T-helper 1 cell (primary cell): Measurements from ENCODE around the gene ENDOG.

ENCODE experiments used
- DNase-seq, 5 donors: peaks; one replicate each; pipeline ENCODE4 v3.0.0-alpha.2; 2012 to 2020

The ENDOG gene

GRCh38 chr9:128802482-128802881, 15.8 kb upstream of the ENDOG start:
- DNase-seq = no peak

DNA sequence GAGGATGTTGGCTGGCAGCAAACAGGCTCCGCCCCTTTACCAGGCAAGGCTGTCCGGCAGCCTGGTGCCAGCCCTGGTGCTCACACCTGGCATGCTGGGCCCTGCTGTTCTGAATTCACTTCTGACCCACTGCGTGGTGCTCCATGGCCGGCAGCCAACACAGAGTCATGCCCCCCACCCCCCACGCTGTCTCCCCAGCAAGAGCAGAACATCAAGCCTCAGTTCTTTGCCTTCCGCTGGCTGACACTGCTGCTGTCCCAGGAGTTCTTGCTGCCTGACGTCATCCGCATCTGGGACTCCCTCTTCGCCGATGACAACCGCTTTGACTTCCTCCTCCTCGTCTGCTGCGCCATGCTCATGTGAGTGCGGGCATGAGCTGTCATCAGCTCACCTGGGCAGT, 12.6 kb upstream of the ENDOG start:
- no peak for DNase-seq

DNA sequence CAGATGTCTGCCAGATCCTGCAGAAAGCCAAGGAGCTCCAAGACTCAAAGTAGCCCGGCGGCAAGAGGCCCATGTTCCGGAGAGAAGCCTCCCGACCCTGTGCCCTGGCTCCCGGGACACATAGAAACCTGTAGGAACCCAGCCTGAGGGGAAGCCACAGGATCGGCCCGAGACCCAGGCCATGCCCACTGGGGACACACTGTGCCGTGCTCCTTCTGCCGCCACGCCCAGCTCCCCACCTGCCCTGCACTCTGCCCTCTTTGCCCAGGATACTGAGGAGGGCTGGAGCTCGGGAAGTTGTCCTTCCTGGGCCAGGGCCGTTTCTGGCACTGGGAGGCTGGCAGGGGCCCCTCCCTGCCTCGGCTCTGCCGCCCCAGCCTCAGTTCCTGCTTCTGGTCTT, 10.5 kb upstream of the ENDOG start:
- no peak for DNase-seq

DNA sequence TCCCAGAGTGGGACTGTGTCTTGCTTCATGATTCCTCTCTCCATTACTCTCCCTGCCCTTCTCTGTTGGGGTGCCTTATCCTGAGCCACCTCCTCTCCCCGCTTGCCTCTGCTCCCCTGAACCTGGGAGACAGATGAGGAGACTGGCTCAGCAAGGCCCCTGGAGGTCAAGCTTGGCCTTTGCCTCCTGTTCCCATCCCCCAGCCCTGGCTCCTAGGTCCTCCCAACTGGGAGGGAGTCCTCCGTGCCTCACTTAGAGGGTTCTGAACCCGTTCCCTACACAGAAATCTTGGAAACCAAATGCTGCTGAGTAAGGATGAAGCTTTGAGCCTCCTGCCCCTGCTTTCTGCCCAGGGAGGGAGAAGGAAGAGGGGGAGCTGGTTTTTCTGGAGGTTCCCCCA, 9.8 kb upstream of the ENDOG start:
- no peak for DNase-seq

GRCh38 chr9:128809036-128809599, 9.2 kb upstream of the ENDOG start:
- no peak for DNase-seq

GRCh38 chr9:128809831-128810230, 8.5 kb upstream of the ENDOG start:
- no peak for DNase-seq

- no peak for DNase-seq
These were observed 7.4 kb upstream of the ENDOG start for GRCh38 chr9:128810873-128811272.

DNA sequence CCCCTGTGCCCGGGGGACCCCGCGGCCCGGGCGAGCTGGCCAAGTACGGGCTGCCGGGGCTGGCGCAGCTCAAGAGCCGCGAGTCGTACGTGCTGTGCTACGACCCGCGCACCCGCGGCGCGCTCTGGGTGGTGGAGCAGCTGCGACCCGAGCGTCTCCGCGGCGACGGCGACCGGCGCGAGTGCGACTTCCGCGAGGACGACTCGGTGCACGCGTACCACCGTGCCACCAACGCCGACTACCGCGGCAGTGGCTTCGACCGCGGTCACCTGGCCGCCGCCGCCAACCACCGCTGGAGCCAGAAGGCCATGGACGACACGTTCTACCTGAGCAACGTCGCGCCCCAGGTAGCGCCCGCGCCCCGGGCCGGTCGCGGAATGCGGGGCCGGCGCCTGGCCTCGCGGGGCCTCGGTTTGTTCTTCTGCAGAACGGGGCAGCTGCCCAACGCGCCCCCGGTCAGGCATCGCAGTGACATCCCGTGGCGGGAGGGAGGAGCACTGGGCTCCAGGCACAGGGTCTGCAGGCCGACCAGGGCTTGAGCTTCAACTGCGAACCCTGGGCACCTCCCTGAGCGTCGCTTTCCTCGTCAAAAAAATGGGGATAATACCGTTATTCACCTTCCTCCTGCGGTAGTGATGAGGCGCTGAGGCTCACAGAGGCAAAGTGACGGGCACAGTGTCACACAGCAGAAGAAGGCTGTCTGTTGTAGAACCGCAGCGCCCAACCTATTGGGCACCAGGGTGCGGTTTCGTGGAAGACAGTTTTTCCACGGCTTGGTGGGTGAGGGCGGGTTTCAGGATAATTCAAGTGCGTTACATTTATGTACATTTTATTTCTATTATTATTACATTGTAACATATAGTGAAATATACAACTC, 777 bp downstream of the ENDOG start:
- peak in 3 of 5 donors; percentile 22 to 42 (median 39) for DNase-seq

- DNase-seq = no peak
These were observed 1.7 kb downstream of the ENDOG start for GRCh38 chr9:128819716-128820664.

DNA sequence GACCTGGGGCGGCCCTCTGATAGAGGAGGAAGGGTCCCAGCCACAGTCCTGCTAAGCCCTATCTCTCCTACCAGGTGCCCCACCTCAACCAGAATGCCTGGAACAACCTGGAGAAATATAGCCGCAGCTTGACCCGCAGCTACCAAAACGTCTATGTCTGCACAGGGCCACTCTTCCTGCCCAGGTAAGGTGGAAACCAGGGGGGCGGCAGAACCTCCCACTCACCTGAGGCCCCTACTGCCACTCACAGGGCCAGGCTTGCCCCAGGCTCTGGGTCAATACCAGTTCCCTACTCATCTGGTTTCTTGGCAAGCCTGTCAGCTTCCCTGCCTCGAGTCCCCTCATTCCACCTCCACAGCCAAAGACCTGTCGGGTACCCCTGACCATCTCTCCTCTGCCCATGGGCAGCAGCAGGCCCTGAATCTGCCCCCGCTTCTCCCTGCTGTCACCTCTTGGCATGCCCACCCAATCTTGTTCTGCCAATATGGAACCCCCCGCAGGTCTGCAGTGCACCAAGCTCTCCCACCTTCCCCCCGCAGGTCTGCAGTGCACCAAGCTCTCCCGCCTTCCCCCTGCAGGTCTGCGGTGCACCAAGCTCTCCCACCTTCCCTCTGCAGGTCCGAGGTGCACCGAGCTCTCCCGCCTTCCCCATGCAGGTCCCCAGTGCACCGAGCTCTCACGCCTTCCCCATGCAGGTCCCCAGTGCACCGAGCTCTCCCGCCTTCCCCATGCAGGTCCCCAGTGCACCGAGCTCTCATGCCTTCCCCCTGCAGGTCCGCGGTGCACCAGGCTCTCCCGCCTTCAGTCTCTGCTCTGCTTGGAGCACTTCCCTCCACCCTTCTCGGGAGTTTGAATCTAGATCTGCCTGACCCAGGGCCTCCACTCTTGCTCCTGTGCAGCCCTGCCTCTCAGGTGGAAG, 2.6 kb downstream of the ENDOG start:
- no peak for DNase-seq

DNA sequence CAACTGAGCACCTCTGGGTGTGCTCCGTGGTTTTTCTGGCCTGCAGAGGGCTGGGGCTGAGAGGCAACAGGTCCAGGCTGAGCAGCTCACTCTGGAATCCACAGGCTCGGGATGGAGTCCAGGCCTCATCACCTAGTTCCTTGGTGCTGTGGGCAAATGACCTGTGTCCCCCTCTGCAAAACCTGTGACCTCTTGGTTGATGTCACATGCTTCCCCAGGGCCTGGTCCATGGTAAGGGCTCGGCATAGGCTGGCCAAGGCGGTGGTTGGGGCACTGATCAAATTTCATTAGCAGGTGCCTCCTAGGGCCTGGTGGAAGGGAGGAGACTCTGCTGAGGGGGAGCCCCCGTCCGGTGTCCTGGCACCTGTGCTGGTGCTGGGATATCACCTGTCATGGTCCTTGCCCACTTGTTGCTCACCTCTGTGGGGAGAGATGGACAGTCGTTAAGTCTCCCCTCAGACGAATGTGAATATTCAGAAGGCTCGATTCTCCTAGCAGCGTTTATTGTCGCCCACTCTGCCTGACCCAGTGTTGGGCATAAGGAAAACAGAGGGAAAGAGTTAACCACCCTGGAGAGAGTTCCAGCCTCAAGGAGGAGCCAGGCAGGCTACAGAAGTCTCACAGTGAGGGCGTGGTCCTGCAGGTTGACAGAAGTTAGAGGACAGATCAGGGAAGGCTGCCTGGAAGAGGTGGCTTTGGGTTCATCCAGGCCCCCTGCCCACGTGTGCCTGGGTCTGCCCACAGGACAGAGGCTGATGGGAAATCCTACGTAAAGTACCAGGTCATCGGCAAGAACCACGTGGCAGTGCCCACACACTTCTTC, 3.5 kb downstream of the ENDOG start:
- DNase-seq = no peak

DNA sequence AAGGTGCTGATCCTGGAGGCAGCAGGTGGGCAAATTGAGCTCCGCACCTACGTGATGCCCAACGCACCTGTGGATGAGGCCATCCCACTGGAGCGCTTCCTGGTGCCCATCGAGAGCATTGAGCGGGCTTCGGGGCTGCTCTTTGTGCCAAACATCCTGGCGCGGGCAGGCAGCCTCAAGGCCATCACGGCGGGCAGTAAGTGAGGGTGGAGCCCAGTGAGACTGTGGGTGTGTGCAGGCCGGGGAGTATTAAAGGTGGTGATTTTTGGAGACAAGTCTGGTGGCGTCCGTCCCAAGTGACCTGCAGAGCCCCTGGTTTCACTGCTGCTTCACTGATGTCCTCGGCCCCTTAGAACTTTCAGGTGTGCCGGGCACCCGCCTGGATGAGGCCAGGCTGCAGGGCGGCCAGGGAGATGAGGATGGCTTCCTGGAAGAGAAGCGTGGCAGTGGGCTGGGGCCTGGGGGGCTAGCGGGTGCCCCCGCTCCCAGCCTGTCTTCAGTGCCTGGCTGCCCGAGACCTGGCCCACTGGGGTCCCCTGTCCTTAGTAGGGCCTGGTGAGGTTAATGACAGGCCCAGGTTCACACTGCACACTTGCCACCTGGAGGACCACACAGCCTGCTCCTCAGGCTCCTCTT, 4.2 kb downstream of the ENDOG start:
- DNase-seq = no peak

DNA sequence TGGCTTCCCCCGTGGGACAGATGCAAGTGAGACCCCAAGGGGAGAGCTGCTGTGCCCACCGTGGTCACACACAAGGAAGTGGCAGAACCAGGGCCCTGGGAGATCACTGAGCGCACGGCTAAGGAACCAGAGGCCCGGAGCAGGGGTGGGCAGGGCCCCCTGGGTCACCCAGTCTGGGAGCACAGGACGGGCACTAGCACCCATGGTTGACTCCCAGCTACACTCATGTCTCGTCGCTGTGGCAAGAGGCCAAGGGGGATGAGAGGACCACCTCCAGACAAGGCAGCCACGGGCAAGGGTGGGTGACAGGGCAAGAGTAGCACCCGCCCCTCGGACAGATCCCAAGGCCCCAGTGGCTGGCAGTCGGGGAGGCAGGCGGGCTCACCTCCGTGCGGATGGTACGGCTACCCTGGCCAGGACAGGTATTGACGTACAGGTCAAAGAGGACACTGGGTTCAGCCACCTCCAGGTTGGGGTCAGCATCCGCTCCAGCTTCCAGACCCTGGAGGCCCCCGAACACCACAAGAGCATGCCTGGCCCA, 5.1 kb downstream of the ENDOG start:
- DNase-seq = no peak

DNA sequence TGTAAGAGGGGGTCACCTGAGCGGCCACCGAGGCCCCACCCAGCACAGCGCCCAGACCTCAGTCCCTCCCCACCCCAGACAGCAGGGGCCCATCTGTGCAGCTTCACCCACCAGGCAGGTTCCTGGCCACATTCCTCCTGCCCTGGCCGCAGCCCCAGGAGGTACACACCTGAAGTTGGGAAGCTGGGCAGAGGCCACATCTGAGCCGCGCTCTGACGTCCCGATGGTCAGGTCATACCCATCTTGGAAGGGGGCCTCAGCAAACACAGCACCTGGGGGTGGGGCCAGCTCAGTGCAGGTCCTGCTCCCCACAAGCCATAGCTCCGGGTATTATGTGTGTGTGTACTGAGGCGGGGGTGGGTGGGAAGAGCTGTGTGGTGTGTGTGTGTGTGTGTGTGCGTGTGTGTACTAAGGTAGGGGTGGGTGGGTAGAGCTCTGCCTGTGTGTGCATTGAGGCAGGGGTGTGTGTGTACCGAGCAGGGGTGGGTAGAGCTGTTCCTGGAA, 5.7 kb downstream of the ENDOG start:
- no peak for DNase-seq

DNA sequence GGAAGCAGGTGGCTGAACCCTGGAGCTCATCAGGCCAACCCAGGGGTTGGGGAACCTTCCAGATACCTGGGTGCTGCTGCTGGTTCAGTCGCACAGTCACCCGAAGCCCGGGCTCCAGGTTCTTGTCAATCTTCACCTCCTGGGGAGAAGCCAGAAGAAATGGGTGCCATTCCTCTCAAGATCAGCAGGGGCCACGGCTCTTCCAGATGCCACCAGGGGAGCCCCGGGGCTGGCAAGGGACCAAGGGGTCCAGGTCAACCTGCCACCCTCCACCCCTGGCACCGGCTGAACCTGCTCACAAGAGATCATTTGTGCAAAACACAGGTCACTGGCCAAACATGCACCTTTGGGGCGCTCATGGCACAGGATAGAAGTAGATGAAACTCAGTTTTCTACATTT, 6.6 kb downstream of the ENDOG start:
- no peak for DNase-seq

GRCh38 chr9:128825923-128826700, 7.8 kb downstream of the ENDOG start:
- no peak for DNase-seq

- DNase-seq = no peak
These were observed 10.0 kb downstream of the ENDOG start for GRCh38 chr9:128828267-128828666.

GRCh38 chr9:128828719-128829452, 10.6 kb downstream of the ENDOG start:
- no peak for DNase-seq
